ENCODE results near the gene ATP10B. TPM values are rescaled to one million over a fixed set of nuclear protein-coding genes. Genes with fewer than 3 reads are reported as not detected.

The ATP10B gene
- polyA plus RNA-seq, 1 donor from 2014 or later = 1.9 TPM

DNA sequence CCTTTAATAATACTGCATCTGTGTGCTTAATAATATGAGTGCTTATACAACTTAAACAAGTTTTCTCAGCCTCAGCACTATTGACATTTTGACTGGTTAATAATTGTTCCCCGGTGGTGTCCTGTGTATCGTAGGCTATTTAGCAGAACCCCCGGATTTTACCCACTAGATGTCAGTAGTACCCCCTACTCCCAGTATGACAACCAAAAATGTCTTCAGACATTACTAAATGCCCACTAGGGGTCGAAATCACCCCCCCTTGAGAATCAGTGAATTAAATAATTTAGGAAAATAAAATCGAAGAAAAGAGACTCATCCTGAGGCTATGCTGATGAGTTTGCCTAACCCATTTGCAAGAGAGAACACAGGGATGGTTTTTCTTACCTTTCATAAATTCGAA, 166.3 kb downstream of the ATP10B start:
- Histone ChIP-seq H3K9ac (ENCODE audit: low read length) (no peak overlapping the region), H3K27me3 (ENCODE audit: insufficient read depth, low read depth, low read length) (no peaks in the 10 kb centered on the region), H2AFZ (ENCODE audit: low read depth, low read length) (no peak overlapping the region), H3K4me3 (ENCODE audit: low read length) (no peak overlapping the region), H3K9me2 (ENCODE audit: insufficient read depth, low read length) (no peaks in the 10 kb centered on the region), H3K9me3 (ENCODE audit: low read length) (no peaks in the 10 kb centered on the region), H3K79me2 (replicated peaks; ENCODE audit: insufficient read depth, low read length) (no peaks in the 10 kb centered on the region), H3K27ac (ENCODE audit: low read length) (no peak overlapping the region), H3K4me2 (ENCODE audit: low read length) (no peak overlapping the region), H3K36me3 (ENCODE audit: insufficient read depth, low read length) (no peaks in the 10 kb centered on the region), H4K20me1 (ENCODE audit: insufficient read depth) (no peaks in the 10 kb centered on the region), H3F3A (ENCODE audit: insufficient read depth, low read length, poor library complexity, severe bottlenecking) (no peaks in the 10 kb centered on the region)
- no peak for TF ChIP-seq POLR2AphosphoS5 (IDR thresholded peaks at IDR 0.05)
- TF ChIP-seq SMC3 (conservative IDR thresholded peaks at IDR 0.05; ENCODE audit: poor library complexity) = no peak
- TF ChIP-seq EZH2 (IDR thresholded peaks at IDR 0.05; ENCODE audit: borderline replicate concordance, insufficient read depth, low read length, poor library complexity, severe bottlenecking) = no peak
- no peak for TF ChIP-seq TAF1 (IDR thresholded peaks at IDR 0.05; ENCODE audit: low read depth)
- no peak for TF ChIP-seq MXI1 (conservative IDR thresholded peaks at IDR 0.05; ENCODE audit: poor library complexity, severe bottlenecking)
- TF ChIP-seq RAD21 (conservative IDR thresholded peaks at IDR 0.05) = no peak
- no peak for TF ChIP-seq REST (IDR thresholded peaks at IDR 0.05; ENCODE audit: borderline replicate concordance)

GRCh38 chr5:160685219-160685618, 166.8 kb downstream of the ATP10B start:
- H2AFZ ChIP-seq (ENCODE audit: low read depth, low read length) = no peak overlapping the region
- no peaks in the 10 kb centered on the region for H3K9me2 ChIP-seq (ENCODE audit: insufficient read depth, low read length)
- H3K27me3 ChIP-seq (ENCODE audit: insufficient read depth, low read depth, low read length) = no peaks in the 10 kb centered on the region
- no peaks in the 10 kb centered on the region for H4K20me1 ChIP-seq (ENCODE audit: insufficient read depth)
- no peak overlapping the region for H3K9ac ChIP-seq (ENCODE audit: low read length)
- no peak overlapping the region for H3K4me3 ChIP-seq (ENCODE audit: low read length)
- no peaks in the 10 kb centered on the region for H3K9me3 ChIP-seq (ENCODE audit: low read length)
- no peak overlapping the region for H3K4me2 ChIP-seq (ENCODE audit: low read length)
- H3F3A ChIP-seq (ENCODE audit: insufficient read depth, low read length, poor library complexity, severe bottlenecking) = no peaks in the 10 kb centered on the region
- TF ChIP-seq MXI1 (conservative IDR thresholded peaks at IDR 0.05; ENCODE audit: poor library complexity, severe bottlenecking) (no peak), POLR2AphosphoS5 (IDR thresholded peaks at IDR 0.05) (no peak), SMC3 (conservative IDR thresholded peaks at IDR 0.05; ENCODE audit: poor library complexity) (no peak), REST (IDR thresholded peaks at IDR 0.05; ENCODE audit: borderline replicate concordance) (no peak), TAF1 (IDR thresholded peaks at IDR 0.05; ENCODE audit: low read depth) (no peak), EP300 (conservative IDR thresholded peaks at IDR 0.05; ENCODE audit: poor library complexity, severe bottlenecking) (no peak), RAD21 (conservative IDR thresholded peaks at IDR 0.05) (no peak), EZH2 (IDR thresholded peaks at IDR 0.05; ENCODE audit: borderline replicate concordance, insufficient read depth, low read length, poor library complexity, severe bottlenecking) (no peak)
- TF ChIP-seq, protein P1, sequence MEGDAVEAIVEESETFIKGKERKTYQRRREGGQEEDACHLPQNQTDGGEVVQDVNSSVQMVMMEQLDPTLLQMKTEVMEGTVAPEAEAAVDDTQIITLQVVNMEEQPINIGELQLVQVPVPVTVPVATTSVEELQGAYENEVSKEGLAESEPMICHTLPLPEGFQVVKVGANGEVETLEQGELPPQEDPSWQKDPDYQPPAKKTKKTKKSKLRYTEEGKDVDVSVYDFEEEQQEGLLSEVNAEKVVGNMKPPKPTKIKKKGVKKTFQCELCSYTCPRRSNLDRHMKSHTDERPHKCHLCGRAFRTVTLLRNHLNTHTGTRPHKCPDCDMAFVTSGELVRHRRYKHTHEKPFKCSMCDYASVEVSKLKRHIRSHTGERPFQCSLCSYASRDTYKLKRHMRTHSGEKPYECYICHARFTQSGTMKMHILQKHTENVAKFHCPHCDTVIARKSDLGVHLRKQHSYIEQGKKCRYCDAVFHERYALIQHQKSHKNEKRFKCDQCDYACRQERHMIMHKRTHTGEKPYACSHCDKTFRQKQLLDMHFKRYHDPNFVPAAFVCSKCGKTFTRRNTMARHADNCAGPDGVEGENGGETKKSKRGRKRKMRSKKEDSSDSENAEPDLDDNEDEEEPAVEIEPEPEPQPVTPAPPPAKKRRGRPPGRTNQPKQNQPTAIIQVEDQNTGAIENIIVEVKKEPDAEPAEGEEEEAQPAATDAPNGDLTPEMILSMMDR (IDR thresholded peaks at IDR 0.05; ENCODE audit: poor library complexity, severe bottlenecking) = no peak
- no peaks in the 10 kb centered on the region for H3K36me3 ChIP-seq (ENCODE audit: insufficient read depth, low read length)
- no peak overlapping the region for H3K27ac ChIP-seq (ENCODE audit: low read length)
- H3K79me2 ChIP-seq (replicated peaks; ENCODE audit: insufficient read depth, low read length) = no peaks in the 10 kb centered on the region

All from neural cell (in vitro differentiated cells).